PC-9 (cell line): ENCODE data around the gene OLFML1. TPM values are rescaled to one million over a fixed set of nuclear protein-coding genes. Genes with fewer than 3 reads are reported as not detected.

ENCODE experiments used
- BruUV-seq: library from RNA; stranded (reverse); fragments of 400-500 nt; replicated peaks from 2 replicates; lab custom pipeline; 2021; lab: Mats Ljungman, UMichigan
- CTCF ChIA-PET: fragments of 300-600 bp; sonication (Branson Sonifier 250); formaldehyde crosslinking; loops from one replicate; lab custom pipeline; 2022; ENCODE audit warnings: antibody characterized with exemption; lab: Charles Lee
- POLR2A ChIA-PET: fragments of 300-600 bp; sonication (Branson Sonifier 250); formaldehyde crosslinking; loops from one replicate; lab custom pipeline; 2022; ENCODE audit warnings: antibody characterized with exemption; ENCODE audit not compliant: unreplicated experiment; lab: Charles Lee
- DNase-seq, 2 experiments: peaks; one replicate each; pipeline versions ENCODE4 v3.0.0 to v3.0.0-alpha.2; 2015 to 2022; ENCODE audit warnings: mixed read lengths in 1 of 2
- H2AFZ ChIP-seq: fragments of 200-600 bp; sonication (generic); 2 replicates; pipeline ENCODE4 v1.8.1; 2017; ENCODE audit warnings: antibody characterized with exemption
- H3F3A ChIP-seq: fragments of 200-600 bp; sonication (generic); 2 replicates; pipeline ENCODE4 v1.8.1; 2017; ENCODE audit warnings: antibody characterized with exemption, mild to moderate bottlenecking, low read depth; ENCODE audit not compliant: insufficient read depth
- H3K27ac ChIP-seq: fragments of 200-600 bp; sonication (generic); 2 replicates; pipeline ENCODE4 v1.6.1; 2016; ENCODE audit warnings: mixed run types
- H3K27me3 ChIP-seq: fragments of 200-600 bp; sonication (generic); 2 replicates; pipeline ENCODE4 v1.6.1; 2016; ENCODE audit warnings: low read depth, mixed run types; ENCODE audit not compliant: insufficient read depth
- H3K36me3 ChIP-seq: fragments of 200-600 bp; sonication (generic); 2 replicates; pipeline ENCODE4 v1.6.1; 2016; ENCODE audit warnings: low read depth, mixed run types
- H3K4me1 ChIP-seq: fragments of 200-600 bp; sonication (generic); replicated peaks from 2 replicates; pipeline ENCODE4 v1.6.1; 2016; ENCODE audit warnings: mixed run types; ENCODE audit not compliant: insufficient read depth
- H3K4me2 ChIP-seq: fragments of 200-600 bp; sonication (generic); 2 replicates; pipeline ENCODE4 v1.6.1; 2017; ENCODE audit warnings: mixed run types
- H3K4me3 ChIP-seq: fragments of 200-600 bp; sonication (generic); 2 replicates; pipeline ENCODE4 v1.6.1; 2016; ENCODE audit warnings: mixed run types
- H3K79me2 ChIP-seq: fragments of 200-600 bp; sonication (generic); 2 replicates; pipeline ENCODE4 v1.6.1; 2017; ENCODE audit warnings: low read depth, mixed run types
- H3K9me2 ChIP-seq: fragments of 200-600 bp; sonication (generic); 2 replicates; pipeline ENCODE4 v1.8.1; 2017; ENCODE audit warnings: mild to moderate bottlenecking; ENCODE audit not compliant: insufficient read depth
- H3K9me3 ChIP-seq: fragments of 200-600 bp; sonication (generic); 2 replicates; pipeline ENCODE4 v1.8.1; 2016; ENCODE audit warnings: low read depth; ENCODE audit not compliant: insufficient read depth
- H4K20me1 ChIP-seq: fragments of 200-600 bp; sonication (generic); 2 replicates; pipeline ENCODE4 v1.8.1; 2017; ENCODE audit not compliant: insufficient read depth
- CTCF ChIP-seq: fragments of 200-600 bp; sonication (generic); conservative IDR thresholded peaks from 2 replicates; pipeline ENCODE4 v1.6.1; 2017; ENCODE audit warnings: mixed run types, antibody characterized with exemption, mild to moderate bottlenecking, moderate library complexity
- EZH2 ChIP-seq: fragments of 200-600 bp; sonication (generic); IDR thresholded peaks from 2 replicates; pipeline ENCODE4 v1.8.0; 2017; ENCODE audit warnings: antibody characterized with exemption, low read depth
- intact Hi-C: fragments of 100-400 bp; cut with micrococcal nuclease; formaldehyde crosslinking; loops from one replicate; pipeline ENCODE4 v1.10.0; 2022; ENCODE audit not compliant: unreplicated experiment
- total RNA-seq: library from RNA; stranded (reverse); gene quantifications from 2 replicates; pipeline ENCODE4 v1.2.3, GENCODE V29; 2021

OLFML1 gene
- total RNA-seq, 1 experiment from 2014 or later = not detected

- H3K4me1 ChIP-seq = no peaks in the 10 kb centered on the region; the same call in 1 of the 2 replicates
- H3K4me3 ChIP-seq = no peak overlapping the region
- DNase-seq = no peak
- BruUV-seq = no TSS peak
- no peaks in the 10 kb centered on the region for H3K9me2 ChIP-seq
- H3F3A ChIP-seq = no peaks in the 10 kb centered on the region
- no peak overlapping the region for H3K4me2 ChIP-seq
- H3K27ac ChIP-seq = no peak overlapping the region
- no peaks in the 10 kb centered on the region for H3K9me3 ChIP-seq
- POLR2A ChIA-PET = no interaction called here
- intact Hi-C loops = no loop called here
- H3K36me3 ChIP-seq = no peaks in the 10 kb centered on the region
- no peaks in the 10 kb centered on the region for H4K20me1 ChIP-seq
- no peak overlapping the region for H2AFZ ChIP-seq
- CTCF ChIA-PET = no interaction called here
- H3K27me3 ChIP-seq = no peaks in the 10 kb centered on the region
- no peaks in the 10 kb centered on the region for H3K79me2 ChIP-seq
- TF ChIP-seq EZH2 = no peak
- TF ChIP-seq CTCF = no peak
These were observed 933 bp downstream of the OLFML1 start for GRCh38 chr11:7486098-7486780.

- Histone ChIP-seq H3F3A (no peaks in the 10 kb centered on the region), H2AFZ (no peak overlapping the region), H3K9me2 (no peaks in the 10 kb centered on the region), H3K4me3 (no peak overlapping the region), H3K27ac (no peak overlapping the region), H3K27me3 (no peaks in the 10 kb centered on the region), H3K4me1 (no peaks in the 10 kb centered on the region; the same call in 1 of the 2 replicates), H3K4me2 (no peak overlapping the region), H3K79me2 (no peaks in the 10 kb centered on the region), H3K36me3 (no peaks in the 10 kb centered on the region), H4K20me1 (no peaks in the 10 kb centered on the region), H3K9me3 (no peaks in the 10 kb centered on the region)
- ChIA-PET CTCF (no interaction called here), POLR2A (no interaction called here)
- DNase-seq = no peak
- intact Hi-C loops = no loop called here
- no peak for TF ChIP-seq EZH2
- TF ChIP-seq CTCF = no peak
- BruUV-seq = no TSS peak
These were observed 1.5 kb downstream of the OLFML1 start for GRCh38 chr11:7486781-7487140.

- no TSS peak for BruUV-seq
- ChIA-PET CTCF (no interaction called here), POLR2A (no interaction called here)
- H3K36me3 ChIP-seq = no peaks in the 10 kb centered on the region
- no peak overlapping the region for H3K4me2 ChIP-seq
- H3K27me3 ChIP-seq = no peaks in the 10 kb centered on the region
- H3K9me3 ChIP-seq = no peaks in the 10 kb centered on the region
- H3K27ac ChIP-seq = no peak overlapping the region
- H3K4me3 ChIP-seq = no peak overlapping the region
- no peak overlapping the region for H2AFZ ChIP-seq
- H3K79me2 ChIP-seq = no peaks in the 10 kb centered on the region
- TF ChIP-seq EZH2 (no peak), CTCF (no peak)
- intact Hi-C loops = no loop called here
- H3K9me2 ChIP-seq = no peaks in the 10 kb centered on the region
- no peak for DNase-seq
- no peaks in the 10 kb centered on the region for H4K20me1 ChIP-seq
- no peaks in the 10 kb centered on the region; the same call in 1 of the 2 replicates for H3K4me1 ChIP-seq
- H3F3A ChIP-seq = no peaks in the 10 kb centered on the region
These were observed 2.1 kb downstream of the OLFML1 start for GRCh38 chr11:7487360-7487759.
